Fibroblast of upper back skin (primary cell): ENCODE measurements around the gene DPP9.
"Not testable (repeated sequence)": the region's sequence is repeated elsewhere in the genome, so short reads cannot be mapped to it uniquely, and the experiment has no call there.

ENCODE experiments used
- DNase-seq: peaks from one replicate; pipeline ENCODE4 v3.0.0-alpha.2; 2013

DPP9 gene

DNA sequence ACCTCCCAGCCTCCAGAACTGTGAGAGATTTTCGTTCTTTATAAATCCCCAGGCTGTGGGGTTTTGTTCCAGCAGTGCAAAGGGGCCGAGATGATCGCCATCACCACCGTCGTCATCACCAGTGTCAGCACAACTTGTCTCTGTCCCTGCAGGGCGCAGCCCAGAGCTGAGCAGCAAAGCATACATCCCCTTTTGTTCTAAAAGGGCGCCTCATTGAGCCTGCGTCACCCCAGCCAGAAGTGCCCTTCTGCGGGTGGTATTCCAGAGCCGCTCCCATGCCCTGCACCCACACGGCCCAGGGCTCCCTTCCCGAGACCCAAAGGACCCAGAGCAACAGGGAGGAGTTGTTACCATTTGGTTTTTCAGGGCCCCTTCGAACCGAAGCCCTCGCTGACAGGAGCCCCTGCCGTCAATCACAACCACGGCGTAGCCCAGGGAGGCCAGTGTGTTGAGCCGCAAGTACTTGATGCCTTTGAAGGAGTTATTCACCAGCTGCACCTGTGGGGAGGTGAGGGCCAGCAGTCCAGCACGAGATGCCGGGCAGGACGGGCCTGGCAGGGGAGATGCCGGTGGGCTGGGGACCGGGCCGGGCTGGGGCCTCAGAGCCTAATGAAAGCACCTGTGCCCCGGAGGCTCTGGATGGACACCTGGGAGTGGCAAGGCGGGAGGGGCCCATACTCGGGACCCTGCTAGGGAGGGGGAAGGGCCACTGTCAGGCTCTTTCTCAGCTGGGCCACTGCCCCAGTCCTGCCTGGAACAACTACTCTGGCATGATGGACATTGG, 39.1 kb downstream of the DPP9 start:
- DNase-seq = no peak

- DNase-seq = no peak
Observed at GRCh38 chr19:4682417-4683200, 41.0 kb downstream of the DPP9 start.

DNA sequence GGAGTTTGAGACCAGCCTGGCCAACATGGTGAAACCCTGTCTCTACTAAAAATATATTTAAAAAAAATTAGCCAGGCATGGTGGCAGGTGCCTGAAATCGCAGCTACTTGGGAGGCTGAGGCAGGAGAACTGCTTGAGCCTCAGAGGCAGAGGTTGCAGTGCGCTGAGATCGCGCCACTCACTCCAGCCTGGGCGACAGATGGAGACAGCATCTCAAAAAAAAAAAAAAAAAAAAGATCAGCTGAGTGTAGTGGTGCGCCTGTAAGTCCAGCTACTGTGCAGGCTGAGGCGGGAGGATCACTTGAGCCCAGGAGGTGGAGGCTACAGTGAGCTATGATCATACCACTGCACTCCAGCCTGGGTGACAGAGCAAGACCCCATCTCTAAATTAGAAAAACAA, 43.6 kb downstream of the DPP9 start:
- DNase-seq = not testable (repeated sequence)

GRCh38 chr19:4678881-4679790, 44.5 kb downstream of the DPP9 start:
- peak; percentile 13 for DNase-seq

- DNase-seq = peak; percentile 27
Observed at GRCh38 chr19:4676955-4677731, 46.5 kb downstream of the DPP9 start.

GRCh38 chr19:4675346-4675745, 48.3 kb downstream of the DPP9 start:
- no peak for DNase-seq

- no peak for DNase-seq
Observed at GRCh38 chr19:4673726-4674125, 49.9 kb downstream of the DPP9 start.

GRCh38 chr19:4673216-4673615, 50.4 kb downstream of the DPP9 start:
- no peak for DNase-seq

GRCh38 chr19:4671185-4671851, 52.3 kb downstream of the DPP9 start:
- DNase-seq = no peak

GRCh38 chr19:4669723-4670480, 53.7 kb downstream of the DPP9 start, which contains the start of gene MYDGF:
TSS of gene MYDGF (minus strand) at chr19:4670342. CDS start at chr19:4670334, 8 bp downstream.
- DNase-seq = peak; percentile 90

DNA sequence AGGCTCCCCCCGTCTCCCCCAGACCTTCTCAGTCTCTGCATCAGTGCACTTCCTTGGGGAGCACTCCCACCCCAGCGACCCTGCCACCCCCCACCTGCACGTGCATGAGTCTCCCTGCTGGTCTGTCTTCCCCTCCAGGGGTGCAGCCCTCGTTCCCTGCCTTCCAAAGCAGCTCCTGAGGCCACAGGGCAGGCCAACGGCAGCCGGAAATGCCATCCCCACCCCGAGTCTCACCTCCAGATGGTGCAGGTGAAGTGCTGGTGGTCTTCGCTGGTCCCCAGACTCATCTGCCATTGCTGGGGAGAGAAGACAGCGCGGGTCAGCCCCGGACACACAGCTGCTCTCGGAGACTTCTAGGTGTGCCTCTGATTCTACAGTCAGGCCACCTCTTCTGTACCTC, 59.0 kb downstream of the DPP9 start:
- no peak for DNase-seq

- DNase-seq = no peak
Observed at GRCh38 chr19:4662812-4663211, 60.8 kb downstream of the DPP9 start.

DNA sequence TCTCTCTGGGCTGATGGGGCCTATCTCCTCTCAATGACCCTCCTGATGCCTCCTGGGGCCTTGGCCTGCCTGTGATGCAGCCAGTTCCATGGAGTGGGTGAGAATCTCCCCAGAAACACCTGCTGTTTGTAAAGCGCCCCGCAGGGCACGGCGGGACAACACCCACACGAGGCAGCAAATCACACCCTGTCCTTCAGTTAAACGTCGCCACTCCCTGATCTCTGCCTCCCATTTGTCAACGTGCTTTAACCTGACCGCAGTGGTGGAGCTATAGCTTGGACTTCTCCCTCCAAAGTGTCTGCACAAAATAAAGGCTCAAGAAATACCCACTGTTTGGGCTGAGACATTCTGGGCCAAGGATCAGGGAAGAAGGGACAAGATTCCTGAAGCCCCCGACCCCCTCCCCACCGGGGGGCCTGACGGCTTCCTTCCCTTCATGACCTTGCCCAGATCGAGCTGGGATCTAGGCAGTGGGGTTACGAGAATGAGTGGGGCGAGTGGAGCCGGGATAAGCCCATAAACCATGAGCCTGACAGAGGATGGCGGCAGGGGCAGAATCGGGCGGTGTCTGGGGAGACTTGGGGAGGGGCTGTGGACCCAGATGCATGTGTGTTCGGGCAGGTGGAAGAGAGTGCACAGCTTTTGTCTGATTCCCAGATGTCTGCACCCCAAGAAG, 61.5 kb downstream of the DPP9 start:
- no peak for DNase-seq

DNA sequence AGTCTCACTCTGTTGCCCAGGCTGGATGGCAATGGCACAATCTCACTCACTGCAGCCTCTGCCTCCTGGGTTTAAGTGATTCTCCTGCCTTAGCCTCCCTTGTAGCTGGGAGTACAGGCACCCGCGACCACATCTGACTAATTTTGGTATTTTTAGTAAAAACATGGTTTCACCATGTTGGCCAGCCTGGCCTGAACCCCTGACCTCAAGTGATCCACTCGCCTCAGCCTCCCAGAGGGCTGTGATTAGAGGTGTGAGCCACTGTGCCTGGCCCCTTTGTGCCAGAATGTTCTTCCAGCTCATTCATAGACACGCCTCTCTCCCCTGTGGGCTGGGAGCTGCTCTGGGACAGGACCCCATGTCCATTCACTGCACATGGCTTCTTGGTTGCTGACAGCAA, 62.6 kb downstream of the DPP9 start:
- DNase-seq = no peak

DNA sequence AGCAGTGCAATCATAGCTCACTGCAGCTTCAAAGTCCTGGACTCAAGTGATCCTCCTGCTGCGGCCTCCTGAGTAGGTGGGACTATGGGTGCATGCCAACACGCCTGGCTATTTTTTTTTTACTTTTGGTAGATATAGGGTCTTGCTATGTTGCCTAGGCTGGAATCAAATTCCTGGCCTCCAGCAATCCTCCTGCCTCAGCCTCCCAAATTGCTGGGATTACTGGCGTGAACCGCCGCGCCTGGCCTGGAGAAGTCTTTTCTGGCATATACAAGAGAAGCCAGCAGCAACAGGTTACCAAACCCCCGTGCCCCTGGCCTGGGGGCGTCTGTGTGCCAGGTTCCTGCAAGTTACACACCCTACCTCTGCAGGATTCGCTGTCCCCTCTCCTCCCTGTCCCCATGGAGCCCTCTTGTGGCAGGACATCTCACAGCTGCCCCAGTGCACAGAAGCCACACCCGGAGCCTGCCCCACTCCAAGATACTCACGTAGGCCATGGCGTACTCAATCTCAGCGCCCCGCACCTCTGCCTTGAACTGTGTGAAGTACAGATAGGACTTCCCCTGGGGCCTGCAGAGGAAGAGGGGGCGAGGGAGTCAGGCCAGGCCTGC, 63.4 kb downstream of the DPP9 start:
- DNase-seq = no peak

DNA sequence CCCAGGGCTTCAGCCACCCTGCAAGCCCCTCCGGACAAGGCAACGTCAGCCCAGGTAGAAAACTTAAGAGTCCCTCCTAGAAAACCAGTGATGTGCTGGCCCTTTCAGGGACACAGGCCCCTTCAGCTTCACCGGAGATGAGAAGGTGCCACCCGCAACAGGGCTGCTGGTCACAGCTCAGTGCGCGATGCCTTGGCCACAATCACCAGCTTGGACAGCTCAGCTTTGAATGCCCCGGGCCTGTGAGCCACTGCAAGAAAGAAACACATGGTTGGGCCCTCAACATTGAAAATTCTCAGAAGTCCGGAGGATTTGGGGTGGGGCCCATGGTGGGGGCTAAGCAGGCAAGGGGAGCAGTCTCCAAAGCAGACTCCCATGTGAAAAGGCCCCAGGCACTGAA, 65.8 kb downstream of the DPP9 start:
- no peak for DNase-seq

DNA sequence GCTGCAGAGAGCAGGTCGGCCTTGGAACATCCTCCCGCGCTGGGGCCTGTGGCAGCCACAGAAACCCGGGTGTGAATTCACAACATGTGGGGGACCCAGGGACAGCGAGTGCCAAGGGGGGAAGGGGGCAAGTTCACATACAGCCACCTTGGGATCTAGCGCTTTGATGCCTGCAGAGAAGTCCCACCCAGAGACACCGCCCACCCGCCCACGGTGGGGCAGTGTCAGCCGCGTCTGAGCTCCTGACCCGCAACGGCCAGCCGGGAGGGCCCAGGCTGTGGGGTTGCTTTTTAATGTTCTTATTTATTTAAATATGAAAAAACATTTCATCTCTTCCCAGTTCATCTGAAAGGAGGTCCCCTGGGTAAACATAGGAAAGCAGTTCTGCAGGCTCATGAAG, 66.4 kb downstream of the DPP9 start:
- no peak for DNase-seq

GRCh38 chr19:4656102-4656501, 67.5 kb downstream of the DPP9 start:
- no peak for DNase-seq

GRCh38 chr19:4654437-4655361, 68.9 kb downstream of the DPP9 start:
- no peak for DNase-seq
